ENCODE results near the gene FMO1.
"Not testable (repeated sequence)": the region's sequence is repeated elsewhere in the genome, so short reads cannot be mapped to it uniquely, and the experiment has no call there.

FMO1 gene

GRCh38 chr1:171290621-171291020, 42.3 kb downstream of the FMO1 start:
- DNase-seq, result no peak

GRCh38 chr1:171292799-171293198, 44.5 kb downstream of the FMO1 start:
- no peak for DNase-seq

- not testable (repeated sequence) for DNase-seq
Measured at GRCh38 chr1:171295383-171295782, 47.1 kb downstream of the FMO1 start.

- DNase-seq, result no peak
Measured at GRCh38 chr1:171295821-171296220, 47.5 kb downstream of the FMO1 start.

GRCh38 chr1:171296897-171297296, 48.6 kb downstream of the FMO1 start:
- no peak for DNase-seq

GRCh38 chr1:171298696-171299095, 50.4 kb downstream of the FMO1 start:
- DNase-seq, result no peak

GRCh38 chr1:171299342-171299741, 51.0 kb downstream of the FMO1 start:
- DNase-seq, result no peak

- DNase-seq, result no peak
Measured at GRCh38 chr1:171300401-171300800, 52.1 kb downstream of the FMO1 start.

- no peak for DNase-seq
Measured at GRCh38 chr1:171310661-171311087, 62.4 kb downstream of the FMO1 start.

GRCh38 chr1:171311771-171312558, 63.7 kb downstream of the FMO1 start:
- no peak for DNase-seq

GRCh38 chr1:171313319-171313834, 65.1 kb downstream of the FMO1 start:
- no peak for DNase-seq

- DNase-seq, result peak; percentile 75
Measured at GRCh38 chr1:171313835-171314320, 65.6 kb downstream of the FMO1 start, which contains the start of gene FMO4. Gene FMO4 (plus strand): TSS chr1:171314183. CDS start chr1:171319826, 5,643 bp downstream.

GRCh38 chr1:171329251-171329650, 81.0 kb downstream of the FMO1 start:
- no peak for DNase-seq

GRCh38 chr1:171334024-171334640, 85.8 kb downstream of the FMO1 start:
- DNase-seq, result no peak

Measured in stimulated activated naive CD4-positive, alpha-beta T cell treated with Interleukin-2 at 50 U/mL for 16 hours (primary cell).